LNCAP (cell line): ENCODE measurements around the gene CRLF1.

ENCODE experiments used
- TF ChIP-seq, protein P1 (sequence below): fragments of 450-650 bp; IDR thresholded peaks from 2 replicates; pipeline ENCODE4 v1.5.1; 2017; ENCODE audit warnings: mild to moderate bottlenecking

CRLF1 gene

DNA sequence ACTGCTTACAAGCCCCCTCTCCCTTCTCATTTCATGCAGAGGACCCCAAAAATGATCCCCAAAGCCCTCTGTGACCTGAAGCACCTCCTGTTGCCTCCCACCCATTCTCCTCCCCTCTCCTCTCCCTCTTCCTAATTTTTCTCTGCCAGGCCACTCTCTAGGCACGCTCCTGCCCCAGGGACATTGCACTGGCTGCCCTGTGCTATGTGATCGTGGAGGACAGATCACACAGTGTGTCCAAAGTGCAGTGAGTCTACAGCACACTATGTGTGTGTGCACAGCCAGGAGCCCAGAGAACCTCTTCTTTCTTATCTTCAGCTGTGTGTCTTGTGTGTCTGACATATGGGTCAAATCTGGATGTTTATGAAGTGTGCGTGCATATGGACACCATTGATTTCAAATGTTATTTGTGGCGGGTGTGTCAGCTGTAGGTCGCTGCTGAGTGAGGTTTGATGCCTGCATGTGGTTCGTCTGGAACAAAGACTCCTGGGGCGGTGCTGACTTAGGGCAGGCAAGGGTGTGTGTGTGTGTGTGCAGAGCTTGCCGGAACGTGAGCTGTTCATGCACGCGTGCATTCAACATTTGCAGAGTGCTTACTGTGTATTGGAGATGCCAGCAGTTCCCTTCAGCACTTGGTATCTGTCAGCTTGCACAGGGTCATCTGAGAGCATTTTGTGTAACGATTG lies 28.2 kb upstream of the CRLF1 start:
- TF ChIP-seq, protein P1, sequence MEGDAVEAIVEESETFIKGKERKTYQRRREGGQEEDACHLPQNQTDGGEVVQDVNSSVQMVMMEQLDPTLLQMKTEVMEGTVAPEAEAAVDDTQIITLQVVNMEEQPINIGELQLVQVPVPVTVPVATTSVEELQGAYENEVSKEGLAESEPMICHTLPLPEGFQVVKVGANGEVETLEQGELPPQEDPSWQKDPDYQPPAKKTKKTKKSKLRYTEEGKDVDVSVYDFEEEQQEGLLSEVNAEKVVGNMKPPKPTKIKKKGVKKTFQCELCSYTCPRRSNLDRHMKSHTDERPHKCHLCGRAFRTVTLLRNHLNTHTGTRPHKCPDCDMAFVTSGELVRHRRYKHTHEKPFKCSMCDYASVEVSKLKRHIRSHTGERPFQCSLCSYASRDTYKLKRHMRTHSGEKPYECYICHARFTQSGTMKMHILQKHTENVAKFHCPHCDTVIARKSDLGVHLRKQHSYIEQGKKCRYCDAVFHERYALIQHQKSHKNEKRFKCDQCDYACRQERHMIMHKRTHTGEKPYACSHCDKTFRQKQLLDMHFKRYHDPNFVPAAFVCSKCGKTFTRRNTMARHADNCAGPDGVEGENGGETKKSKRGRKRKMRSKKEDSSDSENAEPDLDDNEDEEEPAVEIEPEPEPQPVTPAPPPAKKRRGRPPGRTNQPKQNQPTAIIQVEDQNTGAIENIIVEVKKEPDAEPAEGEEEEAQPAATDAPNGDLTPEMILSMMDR, result no peak

DNA sequence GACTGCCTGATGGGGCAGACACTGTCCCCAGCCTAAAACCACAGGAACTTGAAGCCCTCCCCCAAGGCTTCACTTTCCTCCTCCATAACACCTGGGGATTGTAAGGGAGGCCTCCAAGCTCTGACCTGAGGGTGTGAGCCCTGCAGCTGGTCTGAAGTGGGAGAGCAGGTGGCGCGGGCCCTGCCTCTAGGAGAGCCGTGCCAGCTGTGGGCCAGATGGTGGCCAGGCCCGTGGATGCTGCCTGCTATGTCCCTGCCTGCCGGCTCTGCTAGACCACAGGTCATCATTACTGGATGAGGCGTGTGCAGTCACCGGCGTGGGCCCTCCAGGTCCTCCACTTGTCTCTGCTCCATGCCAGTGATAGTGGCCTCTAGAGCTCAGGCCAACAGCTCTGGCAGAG lies 26.7 kb upstream of the CRLF1 start:
- TF ChIP-seq, protein P1, result no peak

DNA sequence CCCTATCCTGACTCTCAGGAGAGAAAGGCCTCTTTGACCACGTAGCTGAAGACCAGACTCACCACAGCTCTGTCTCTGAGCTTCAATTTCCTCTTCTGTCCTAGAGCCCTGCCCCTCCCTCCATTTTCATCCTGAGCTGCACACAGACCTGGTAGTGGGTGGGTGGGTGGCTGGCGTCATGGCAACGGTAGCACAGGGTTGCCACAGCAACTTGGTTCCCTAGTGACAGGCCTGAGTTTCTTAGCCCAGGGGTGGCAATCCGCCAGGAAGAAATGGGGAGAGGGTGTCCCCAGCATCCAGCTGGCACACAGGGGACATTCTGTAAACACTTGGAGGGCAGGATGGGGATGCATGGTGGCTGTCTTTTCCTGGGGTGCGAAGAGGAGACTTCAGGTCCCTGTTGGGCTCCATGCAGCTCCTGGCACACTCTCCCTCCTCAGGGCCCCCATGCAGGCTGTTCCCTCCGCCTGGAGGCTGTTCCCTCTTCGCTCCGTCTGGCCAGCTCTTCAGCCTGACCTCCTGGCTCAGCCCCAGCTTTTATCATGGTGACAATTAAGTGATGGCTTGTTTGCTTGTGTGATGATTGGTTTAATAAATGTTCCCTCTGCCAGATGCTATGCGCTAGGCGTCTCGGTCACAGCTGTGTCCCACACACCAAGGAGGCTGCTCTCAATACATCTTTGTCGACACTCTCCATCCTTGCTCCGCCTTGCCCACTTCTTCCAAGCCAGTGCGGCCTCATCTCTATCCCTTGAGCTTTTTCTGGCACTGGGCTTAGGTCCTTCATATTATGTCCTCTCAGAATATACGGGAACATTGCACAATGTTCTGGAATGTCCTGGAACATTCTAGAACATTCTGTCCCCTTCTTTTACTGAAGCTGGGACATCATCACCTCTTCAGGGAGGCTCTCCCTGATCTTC lies 22.8 kb upstream of the CRLF1 start:
- TF ChIP-seq, protein P1, result no peak

DNA sequence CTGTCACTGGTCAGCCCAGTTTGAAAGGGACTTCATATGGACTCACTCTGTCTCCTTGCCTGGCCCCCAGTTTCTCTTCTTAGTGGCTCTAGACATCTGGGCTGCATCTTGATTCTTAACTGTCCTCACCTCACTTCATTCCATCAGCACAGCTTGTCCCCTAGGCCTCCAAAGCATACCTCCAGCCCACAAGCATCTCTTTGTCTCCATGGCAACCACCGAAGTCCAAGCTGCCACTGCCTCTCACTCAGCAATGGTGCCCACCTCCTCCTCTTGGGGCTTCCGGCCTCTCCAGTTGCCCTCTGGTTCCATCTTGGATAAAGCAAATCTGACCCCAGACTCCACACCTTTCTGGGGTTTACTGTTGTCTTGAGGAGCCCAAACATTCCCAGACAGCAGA lies 20.3 kb upstream of the CRLF1 start:
- TF ChIP-seq, protein P1, result no peak

DNA sequence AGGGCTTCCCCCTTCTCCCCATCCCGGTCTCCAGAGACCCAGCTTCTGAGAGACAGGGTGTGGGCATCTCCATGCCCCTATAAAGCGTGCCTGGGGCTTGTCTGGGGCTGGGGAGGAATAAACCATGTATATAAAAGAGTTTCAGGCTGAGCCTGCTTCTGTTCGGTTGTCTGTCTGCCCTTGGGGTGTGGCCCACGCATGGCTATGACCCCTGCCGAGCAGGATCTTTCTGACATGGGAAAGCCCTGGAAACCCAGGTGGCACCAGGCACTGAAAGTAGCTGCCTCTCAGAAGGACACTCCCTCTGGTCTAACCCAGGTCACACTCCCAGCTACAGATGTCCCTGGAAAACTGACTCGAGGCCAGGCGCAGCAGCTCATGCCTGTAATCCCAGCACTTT lies 14.3 kb upstream of the CRLF1 start:
- TF ChIP-seq, protein P1, result no peak

DNA sequence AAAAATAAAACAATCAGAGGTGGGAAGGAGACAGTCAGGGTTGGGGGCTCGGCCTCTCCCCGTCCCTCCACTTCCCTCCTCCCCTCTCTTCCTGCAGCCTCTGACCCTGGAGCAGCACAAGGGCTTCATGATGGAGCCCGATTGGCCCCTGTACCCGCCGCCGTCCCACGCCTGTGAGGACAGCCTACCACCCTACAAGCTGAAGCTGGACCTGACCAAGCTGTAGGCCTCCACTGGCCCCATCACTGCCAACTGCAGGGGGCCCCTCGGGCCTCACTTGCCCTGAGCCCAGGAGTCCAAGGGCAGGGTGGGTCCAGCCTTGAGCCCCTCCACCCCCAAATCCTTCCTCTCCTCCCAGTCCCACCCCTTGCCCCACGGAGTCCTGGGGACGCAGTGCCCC lies 13.7 kb upstream of the CRLF1 start:
- TF ChIP-seq, protein P1, result no peak

DNA sequence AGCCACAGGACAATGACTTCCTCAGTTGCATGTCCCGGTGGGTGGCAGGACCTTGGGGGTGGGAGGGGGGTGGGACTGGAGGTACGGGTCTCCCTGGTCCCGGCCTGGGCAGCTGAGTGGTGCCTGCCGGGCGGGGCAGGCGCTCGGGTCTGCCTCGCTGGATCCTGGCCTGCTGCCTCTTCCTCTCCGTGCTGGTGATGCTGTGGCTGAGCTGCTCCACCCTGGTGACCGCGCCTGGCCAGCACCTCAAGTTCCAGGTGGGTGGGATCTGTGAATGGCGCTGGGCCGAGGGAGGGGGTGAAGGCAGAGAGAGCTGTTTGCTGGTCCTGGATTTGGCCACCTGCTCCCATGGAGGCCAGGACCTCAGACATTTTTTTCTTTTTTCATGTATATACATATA lies 11.6 kb upstream of the CRLF1 start:
- TF ChIP-seq, protein P1, result no peak
